Stomach (tissue), 9 donors: ENCODE measurements around the gene MST1R. TPM values are rescaled to one million over a fixed set of nuclear protein-coding genes. Genes with fewer than 3 reads are reported as not detected.

ENCODE experiments used
- DNase-seq, 2 donors: peaks; one replicate each; pipeline versions ENCODE4 v3.0.0 to v3.0.0-alpha.2; 2013 to 2019
- H3K27ac ChIP-seq, 5 donors: fragments of 200-600 bp in 4 of 5; sonication (generic) in 4 of 5; one replicate each; pipeline ENCODE4 v1.5.1; 2013 to 2019; ENCODE audit warnings: mild to moderate bottlenecking in 1 of 5, moderate library complexity in 1 of 5
- H3K27me3 ChIP-seq, 3 donors: fragments of 200-600 bp; sonication (generic); one replicate each; pipeline ENCODE4 v1.5.1; 2017 to 2019; ENCODE audit warnings: mixed run types in 1 of 3
- H3K36me3 ChIP-seq, 4 donors: fragments of 200-600 bp; sonication (generic); 1 replicate in 3 of 4; 2 replicates in 1 of 4; pipeline ENCODE4 v1.5.1; 2016 to 2019
- H3K4me1 ChIP-seq, 4 donors: fragments of 200-600 bp; sonication (generic); one replicate each; pipeline ENCODE4 v1.5.1; 2016 to 2019
- H3K4me3 ChIP-seq, 4 donors: fragments of 200-600 bp; sonication (generic) in 3 of 4; one replicate each; pipeline ENCODE4 v1.5.1; 2016 to 2019; ENCODE audit warnings: mild to moderate bottlenecking in 1 of 4
- H3K9me3 ChIP-seq, 4 donors: fragments of 200-600 bp; sonication (generic); one replicate each; pipeline ENCODE4 v1.5.1; 2016 to 2019
- CTCF ChIP-seq, 7 experiments: fragments of 450-650 bp in 4 of 7; fragments of 200-600 bp in 3 of 7; sonication (generic) in 3 of 7; IDR thresholded peaks; one replicate each; pipeline ENCODE4 v1.5.1; 2016 to 2019; ENCODE audit warnings: antibody characterized with exemption in 7 of 7, control low read depth in 2 of 7, mild to moderate bottlenecking in 1 of 7
- EP300 ChIP-seq: sonication (generic); formaldehyde crosslinking; IDR thresholded peaks from one replicate; pipeline ENCODE4 v1.6.1; 2017; ENCODE audit warnings: antibody characterized with exemption
- POLR2A ChIP-seq, 4 donors: fragments of 450-650 bp; IDR thresholded peaks; one replicate each; pipeline ENCODE4 v1.6.1; 2016; ENCODE audit warnings: antibody characterized with exemption in 4 of 4, control low read depth in 2 of 4, mild to moderate bottlenecking in 1 of 4, moderate library complexity in 1 of 4
- POLR2AphosphoS5 ChIP-seq, 3 donors: sonication (generic); formaldehyde crosslinking; IDR thresholded peaks; one replicate each; pipeline ENCODE4 v1.6.1; 2016; ENCODE audit warnings: antibody characterized with exemption in 3 of 3
- WGBS, 5 donors: extraction: QIAGEN DNeasy Blood & Tissue Kit in 3 of 5; methylation state at CpG; one replicate each; pipeline versions ENCODE4 v1.1.5 to v1.1.7; 2013 to 2018; 5-methylcytosine and 5-hydroxymethylcytosine counted together
- intact Hi-C: fragments of 100-400 bp; cut with DNase I; formaldehyde crosslinking; loops from one replicate; pipeline ENCODE4 v1.15.1; 2023; ENCODE audit warnings: low total_unique reads
- polyA plus RNA-seq, 3 donors: library from polyadenylated mRNA; stranded (reverse); fragments of 200-250 nt; gene quantifications; one replicate each; pipeline ENCODE4 v1.2.3, GENCODE V29; 2013
- total RNA-seq, 5 donors: library from RNA; depleted of rRNA; stranded (reverse); fragments of >200 nt; gene quantifications; one replicate each; pipeline versions ENCODE4 v1.1.0 to v1.2.3, GENCODE V29; 2014 to 2016
- donor health status: healthy with polysubstance abuse.
- donor health status: Bipolar disorder and iron deficiency.
- donor health status: healthy.

MST1R gene
- total and polyA plus RNA-seq, 8 donors, result 15.9 to 386 (median 76.7) TPM

DNA sequence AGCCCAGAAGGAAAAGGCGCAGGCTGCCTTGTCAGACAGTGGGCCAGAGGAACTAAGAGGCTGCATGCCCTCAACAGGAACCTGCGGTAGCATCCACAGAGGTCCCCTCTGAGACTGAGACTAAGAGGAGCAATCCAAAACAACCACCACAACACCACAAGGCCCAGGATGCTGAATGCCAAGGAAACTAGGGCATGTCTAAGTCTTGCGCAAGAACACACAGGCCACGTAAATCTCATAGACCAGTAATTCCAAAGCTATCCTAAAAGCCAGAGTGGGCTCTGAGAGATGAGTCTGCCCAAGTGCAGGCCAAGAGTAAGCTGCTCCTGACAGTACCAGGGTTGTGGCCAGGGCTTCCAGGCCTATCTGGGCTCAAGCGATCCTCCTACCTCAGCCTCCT is 13.0 kb upstream of the MST1R start:
- no peak for DNase-seq
- Histone ChIP-seq H3K27ac (no peak overlapping the region), H3K27me3 (no peaks in the 10 kb centered on the region), H3K36me3 (peaks cover 0 to 20% (median 16%) of the 10 kb centered on the region in 4 donors), H3K4me3 (no peak overlapping the region), H3K9me3 (no peaks in the 10 kb centered on the region), H3K4me1 (peaks cover 0 to 16% (median 6%) of the 10 kb centered on the region in 4 donors)
- no peak for TF ChIP-seq POLR2AphosphoS5 (IDR thresholded peaks at IDR 0.05)
- no peak for TF ChIP-seq EP300
- no peak for TF ChIP-seq CTCF (IDR thresholded peaks at IDR 0.05)
- TF ChIP-seq POLR2A (IDR thresholded peaks at IDR 0.05), result no peak
- intact Hi-C loops, result no loop called here
- WGBS, 5 donors, result 90 to 97% (median 92%) methylated on average over 5 of the region's 5 CpGs

DNA sequence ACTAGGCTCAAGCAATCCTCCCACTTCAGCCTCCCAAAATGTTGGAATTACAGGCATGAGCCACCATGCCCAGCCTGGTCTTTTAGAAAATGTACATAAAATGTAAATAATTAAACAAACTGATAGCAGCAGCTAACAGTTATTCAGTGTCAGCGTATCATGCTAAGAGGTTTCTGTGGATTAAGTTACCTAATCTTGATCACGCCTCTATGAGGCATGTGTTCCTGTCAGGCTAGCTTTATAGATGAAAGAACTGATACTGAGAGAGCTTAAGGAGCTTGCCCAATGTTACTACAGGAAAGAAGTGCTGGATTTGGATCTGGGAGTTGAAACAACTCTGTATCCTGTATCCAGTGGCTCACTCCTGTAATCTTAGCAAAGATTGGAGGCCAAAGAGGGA is 11.2 kb upstream of the MST1R start:
- Histone ChIP-seq H3K36me3 (peaks cover 11 to 36% (median 32%) of the 10 kb centered on the region in 4 donors), H3K4me1 (peaks cover 0 to 16% (median 6%) of the 10 kb centered on the region in 4 donors), H3K9me3 (no peaks in the 10 kb centered on the region), H3K27ac (peak overlapping the region in 1 of 5 donors; percentile 15), H3K27me3 (no peaks in the 10 kb centered on the region), H3K4me3 (no peak overlapping the region)
- intact Hi-C loops, result no loop called here
- TF ChIP-seq EP300 (no peak), POLR2AphosphoS5 (IDR thresholded peaks at IDR 0.05) (no peak), CTCF (IDR thresholded peaks at IDR 0.05) (no peak), POLR2A (IDR thresholded peaks at IDR 0.05) (no peak)
- DNase-seq, result no peak
- WGBS, 5 donors, result 23 to 54% (median 48%) methylated on average over 2 of the region's 2 CpGs

GRCh38 chr3:49912881-49913281 is 9.2 kb upstream of the MST1R start:
- intact Hi-C loops, result no loop called here
- H3K4me3 ChIP-seq, result no peak overlapping the region
- no peaks in the 10 kb centered on the region for H3K9me3 ChIP-seq
- TF ChIP-seq POLR2A (IDR thresholded peaks at IDR 0.05) (no peak), EP300 (no peak), POLR2AphosphoS5 (IDR thresholded peaks at IDR 0.05) (no peak), CTCF (IDR thresholded peaks at IDR 0.05) (no peak)
- WGBS, 5 donors, result 85 to 94% (median 93%) methylated on average over 4 of the region's 4 CpGs
- H3K27ac ChIP-seq, result no peak overlapping the region
- DNase-seq, result peak in 1 of 2 donors; percentile 21
- peaks cover 0 to 16% (median 6%) of the 10 kb centered on the region in 4 donors for H3K4me1 ChIP-seq
- no peaks in the 10 kb centered on the region for H3K27me3 ChIP-seq
- peaks cover 12 to 51% (median 48%) of the 10 kb centered on the region in 4 donors for H3K36me3 ChIP-seq

DNA sequence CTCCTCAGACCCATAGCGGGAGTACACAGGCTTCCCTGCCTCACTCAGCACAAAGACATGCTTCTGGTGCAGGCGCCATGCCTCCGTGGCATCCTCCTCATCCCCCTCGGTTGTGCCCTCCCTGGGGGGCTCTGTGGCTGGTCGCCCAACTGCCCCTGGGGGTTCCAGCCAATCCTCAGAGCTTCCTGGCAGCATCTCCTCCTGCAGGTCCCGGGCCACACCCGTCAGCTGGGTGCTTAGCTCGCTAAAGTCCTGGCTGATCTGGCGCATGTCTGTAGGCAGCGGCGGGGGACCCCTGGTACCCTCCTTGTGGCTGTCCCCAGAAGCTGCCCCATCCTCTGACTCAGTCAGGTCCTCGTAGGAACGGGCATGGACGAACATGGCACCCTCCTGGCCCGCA is 7.9 kb upstream of the MST1R start:
- DNase-seq, result no peak
- Histone ChIP-seq H3K9me3 (no peaks in the 10 kb centered on the region), H3K27me3 (no peaks in the 10 kb centered on the region), H3K4me1 (peaks cover 0 to 22% (median 10%) of the 10 kb centered on the region in 4 donors), H3K36me3 (peaks cover 12 to 51% (median 48%) of the 10 kb centered on the region in 4 donors), H3K27ac (no peak overlapping the region), H3K4me3 (no peak overlapping the region)
- intact Hi-C loops, result no loop called here
- TF ChIP-seq EP300 (no peak), POLR2AphosphoS5 (IDR thresholded peaks at IDR 0.05) (no peak), POLR2A (IDR thresholded peaks at IDR 0.05) (no peak), CTCF (IDR thresholded peaks at IDR 0.05) (no peak)
- WGBS, 5 donors, result 83 to 94% (median 93%) methylated on average over 8 to 15 of the region's 15 CpGs
